ENCODE results near the gene PWP2.
"Not testable (repeated sequence)": the region's sequence is repeated elsewhere in the genome, so short reads cannot be mapped to it uniquely, and the experiment has no call there.

The PWP2 gene

DNA sequence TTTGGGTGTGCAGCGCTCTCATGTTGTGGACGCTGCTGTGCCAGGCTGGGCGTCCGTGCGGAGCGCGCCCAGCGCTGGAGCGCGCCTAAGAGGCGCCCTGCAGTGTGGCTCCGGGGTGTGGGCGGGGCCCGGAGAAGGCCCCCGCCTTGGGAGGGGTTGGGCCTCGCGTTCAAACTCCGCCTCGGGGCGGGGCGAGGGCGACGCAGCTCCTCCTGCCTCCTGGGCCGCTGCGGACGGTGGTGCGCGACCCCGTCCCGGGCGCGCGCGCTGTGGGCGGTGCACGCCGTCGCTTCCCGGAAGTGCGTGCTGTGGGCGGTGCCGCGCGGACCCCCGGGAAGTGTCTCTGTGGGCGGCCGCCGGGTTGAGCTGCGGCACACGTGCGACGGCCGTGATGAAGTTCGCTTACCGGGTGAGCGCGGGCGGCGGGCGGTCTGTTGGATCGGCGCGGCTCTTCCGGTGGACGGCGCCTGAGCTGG is at the start of gene PWP2:
TSS of gene PWP2 (plus strand) at position 374 of the 476 bp plus-strand sequence. CDS start at position 392, 18 bp downstream.
- not testable (repeated sequence) for H3K4me3 ChIP-seq (ENCODE audit: low read depth, low read length)

DNA sequence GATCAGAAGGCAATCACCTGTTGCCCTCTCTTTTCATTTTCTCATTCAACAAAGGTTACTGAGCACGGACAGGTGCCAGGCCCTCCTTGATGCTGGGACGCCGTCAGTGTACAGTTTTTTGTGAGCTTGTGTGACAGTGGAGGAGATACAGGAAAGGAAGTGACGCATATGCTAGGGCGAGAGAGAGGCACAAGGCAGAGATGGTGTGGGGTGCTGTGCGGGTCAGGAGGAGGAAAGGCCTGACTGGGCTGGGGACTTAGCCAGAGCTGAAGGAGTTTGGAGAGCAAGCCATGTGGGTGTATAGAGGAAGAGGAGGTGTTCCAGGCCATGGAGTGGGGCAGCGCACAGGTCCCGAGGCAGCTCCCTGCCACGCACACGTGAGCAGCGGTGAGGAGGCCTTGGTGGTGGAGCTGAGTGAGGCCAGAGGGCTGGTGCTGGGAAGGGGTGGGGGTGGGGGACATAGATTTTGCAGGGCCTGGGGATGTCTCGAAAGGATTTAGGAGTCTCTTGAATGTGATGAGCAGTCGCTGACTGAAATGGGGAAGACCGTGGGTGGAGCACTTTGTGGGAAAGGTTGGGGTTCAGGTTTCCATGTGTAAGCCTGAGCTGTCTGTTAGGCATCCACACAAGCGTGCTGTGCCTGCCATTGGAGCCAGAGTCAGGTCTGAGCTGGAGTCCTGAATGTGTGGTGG is 49.1 kb upstream of the PWP2 start:
- TF ChIP-seq, protein P1, sequence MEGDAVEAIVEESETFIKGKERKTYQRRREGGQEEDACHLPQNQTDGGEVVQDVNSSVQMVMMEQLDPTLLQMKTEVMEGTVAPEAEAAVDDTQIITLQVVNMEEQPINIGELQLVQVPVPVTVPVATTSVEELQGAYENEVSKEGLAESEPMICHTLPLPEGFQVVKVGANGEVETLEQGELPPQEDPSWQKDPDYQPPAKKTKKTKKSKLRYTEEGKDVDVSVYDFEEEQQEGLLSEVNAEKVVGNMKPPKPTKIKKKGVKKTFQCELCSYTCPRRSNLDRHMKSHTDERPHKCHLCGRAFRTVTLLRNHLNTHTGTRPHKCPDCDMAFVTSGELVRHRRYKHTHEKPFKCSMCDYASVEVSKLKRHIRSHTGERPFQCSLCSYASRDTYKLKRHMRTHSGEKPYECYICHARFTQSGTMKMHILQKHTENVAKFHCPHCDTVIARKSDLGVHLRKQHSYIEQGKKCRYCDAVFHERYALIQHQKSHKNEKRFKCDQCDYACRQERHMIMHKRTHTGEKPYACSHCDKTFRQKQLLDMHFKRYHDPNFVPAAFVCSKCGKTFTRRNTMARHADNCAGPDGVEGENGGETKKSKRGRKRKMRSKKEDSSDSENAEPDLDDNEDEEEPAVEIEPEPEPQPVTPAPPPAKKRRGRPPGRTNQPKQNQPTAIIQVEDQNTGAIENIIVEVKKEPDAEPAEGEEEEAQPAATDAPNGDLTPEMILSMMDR (IDR thresholded peaks at IDR 0.05; ENCODE audit: low read depth, low read length): no peak
- H3K4me3 ChIP-seq (ENCODE audit: low read depth, low read length): no peak overlapping the region

DNA sequence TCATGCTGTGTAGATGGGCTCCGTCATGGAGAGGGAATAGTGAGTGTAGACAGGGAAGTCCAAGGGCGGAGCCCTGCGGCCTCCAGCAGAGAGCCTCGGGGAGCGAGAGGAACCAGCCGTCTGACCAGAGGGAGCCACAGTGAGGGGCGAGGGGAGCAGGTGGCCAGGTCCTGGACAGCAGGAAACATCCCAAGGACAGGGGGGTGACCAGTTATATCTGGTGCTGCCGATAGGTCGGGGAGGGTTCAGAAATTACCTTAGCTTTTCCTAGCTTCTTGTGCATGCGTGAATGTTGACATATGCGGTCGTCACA is 48.6 kb upstream of the PWP2 start:
- no peak overlapping the region for H3K4me3 ChIP-seq (ENCODE audit: low read depth, low read length)
- TF ChIP-seq, protein P1 (IDR thresholded peaks at IDR 0.05; ENCODE audit: low read depth, low read length): no peak

DNA sequence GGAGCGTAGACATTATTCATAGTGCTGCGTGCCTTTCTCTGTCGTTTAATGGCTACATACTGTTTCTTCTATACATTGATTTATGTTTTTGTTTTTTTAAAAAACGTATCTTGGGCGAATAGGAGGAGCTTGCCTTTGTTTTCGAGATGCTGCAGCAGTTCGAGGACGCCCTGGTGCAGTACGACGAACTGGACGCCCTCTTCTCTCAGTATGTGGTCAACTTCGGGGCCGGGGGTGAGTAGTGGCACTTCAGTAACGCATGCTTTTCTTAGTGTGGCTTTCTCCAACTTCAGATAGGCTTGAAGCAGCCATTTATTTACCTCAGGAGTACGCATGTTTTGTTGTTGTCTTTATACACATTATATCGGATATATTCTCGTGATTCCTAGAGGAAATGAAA is 48.2 kb upstream of the PWP2 start:
- H3K4me3 ChIP-seq (ENCODE audit: low read depth, low read length): no peak overlapping the region
- TF ChIP-seq, protein P1 (IDR thresholded peaks at IDR 0.05; ENCODE audit: low read depth, low read length): no peak

DNA sequence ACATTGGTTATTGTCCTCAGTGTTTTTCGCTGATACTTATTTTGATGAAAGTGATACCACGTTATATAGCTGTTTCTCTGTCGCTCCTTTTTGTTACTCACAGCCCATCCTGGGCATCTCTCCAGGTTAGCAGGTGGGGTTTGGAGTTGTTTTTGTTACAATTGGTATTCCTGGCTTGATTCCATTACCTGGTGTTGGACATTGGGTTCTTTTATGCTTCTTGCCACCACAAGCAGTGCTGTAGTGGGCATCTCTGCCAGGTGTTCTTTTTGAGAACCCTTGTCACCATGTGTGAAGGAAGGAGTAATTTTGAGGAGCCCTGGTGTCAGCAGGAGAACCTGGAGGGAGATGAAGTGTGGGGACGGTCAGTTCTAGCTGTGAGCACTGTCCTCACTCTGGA is 47.5 kb upstream of the PWP2 start:
- TF ChIP-seq, protein P1 (IDR thresholded peaks at IDR 0.05; ENCODE audit: low read depth, low read length): no peak
- no peak overlapping the region for H3K4me3 ChIP-seq (ENCODE audit: low read depth, low read length)

DNA sequence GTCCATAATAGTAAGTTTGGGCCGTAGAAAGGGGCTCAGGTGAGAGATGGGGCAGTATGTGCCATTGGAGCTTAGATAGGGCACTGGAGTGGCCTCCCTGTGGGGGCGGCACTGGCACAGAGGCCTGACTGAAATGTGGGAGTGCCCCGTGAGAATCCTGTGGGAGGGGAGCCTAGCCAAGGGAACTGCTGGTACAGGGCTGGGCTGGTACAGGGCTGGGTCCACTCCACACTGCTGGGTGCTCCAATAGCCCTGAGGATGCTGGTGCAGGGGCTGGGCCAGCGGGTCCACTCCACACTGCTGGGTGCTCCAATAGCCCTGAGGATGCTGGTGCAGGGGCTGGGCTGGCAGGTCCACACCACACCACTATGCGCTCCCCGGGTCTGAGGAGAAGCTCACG is 44.8 kb upstream of the PWP2 start:
- H3K4me3 ChIP-seq (ENCODE audit: low read depth, low read length): no peak overlapping the region
- TF ChIP-seq, protein P1 (IDR thresholded peaks at IDR 0.05; ENCODE audit: low read depth, low read length): no peak

DNA sequence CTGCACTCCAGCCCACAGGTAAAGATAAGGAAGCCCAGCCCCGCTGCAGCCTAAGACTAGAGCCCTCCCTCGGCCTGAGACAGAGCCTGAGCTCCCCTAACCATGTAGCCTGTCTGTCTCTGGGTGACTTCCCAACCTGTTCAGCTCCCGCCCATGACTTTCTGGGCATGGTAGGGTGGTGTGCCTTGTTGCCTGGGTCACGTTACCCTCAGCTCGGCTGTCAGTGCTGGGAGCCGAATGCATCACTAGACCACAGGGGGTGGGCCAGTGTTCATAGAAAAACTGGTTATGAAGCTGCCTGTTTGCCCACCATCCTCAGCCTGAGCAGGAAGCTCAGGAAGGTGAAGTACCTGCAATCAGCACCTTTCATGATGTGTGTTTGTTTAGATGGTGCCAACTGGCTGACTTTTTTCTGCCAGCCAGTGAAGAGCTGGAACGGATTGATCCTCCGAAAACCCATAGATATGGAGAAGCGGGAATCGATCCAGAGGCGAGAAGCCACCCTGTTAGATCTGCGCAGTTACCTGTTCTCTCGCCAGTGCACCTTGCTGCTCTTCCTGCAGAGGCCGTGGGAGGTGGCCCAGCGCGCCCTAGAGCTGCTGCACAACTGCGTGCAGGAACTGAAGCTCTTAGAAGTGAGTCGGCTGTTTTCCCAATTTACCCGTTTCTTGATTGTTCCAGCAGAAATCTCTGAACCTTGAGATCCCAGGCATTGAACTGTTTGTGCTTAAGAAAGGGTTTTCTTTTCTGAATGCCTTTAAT is 43.9 kb upstream of the PWP2 start:
- TF ChIP-seq, protein P1 (IDR thresholded peaks at IDR 0.05; ENCODE audit: low read depth, low read length): no peak
- H3K4me3 ChIP-seq (ENCODE audit: low read depth, low read length): no peak overlapping the region

Measured in WI38 (cell line).